Measurements from ENCODE around the gene MBL2.

DNA sequence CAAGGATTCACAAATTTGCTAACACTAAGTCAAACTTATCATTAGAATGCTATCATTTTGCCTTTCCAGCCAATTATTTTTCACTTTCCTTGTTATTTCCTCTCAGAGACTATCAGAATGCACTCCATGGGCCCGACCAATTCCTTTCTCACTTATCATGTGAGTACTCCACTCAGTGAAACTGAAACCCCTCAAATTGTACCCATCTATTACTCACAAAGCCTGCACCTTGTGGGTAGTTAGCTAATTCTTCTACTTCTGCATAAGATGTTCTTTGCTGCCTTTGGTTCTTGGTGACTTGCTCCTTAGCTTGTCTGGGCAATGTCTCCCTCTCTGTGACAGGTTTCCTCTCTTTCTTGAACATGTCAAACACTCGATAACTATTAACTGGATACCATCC is 35.2 kb upstream of the MBL2 start:
- TF ChIP-seq, protein P1, sequence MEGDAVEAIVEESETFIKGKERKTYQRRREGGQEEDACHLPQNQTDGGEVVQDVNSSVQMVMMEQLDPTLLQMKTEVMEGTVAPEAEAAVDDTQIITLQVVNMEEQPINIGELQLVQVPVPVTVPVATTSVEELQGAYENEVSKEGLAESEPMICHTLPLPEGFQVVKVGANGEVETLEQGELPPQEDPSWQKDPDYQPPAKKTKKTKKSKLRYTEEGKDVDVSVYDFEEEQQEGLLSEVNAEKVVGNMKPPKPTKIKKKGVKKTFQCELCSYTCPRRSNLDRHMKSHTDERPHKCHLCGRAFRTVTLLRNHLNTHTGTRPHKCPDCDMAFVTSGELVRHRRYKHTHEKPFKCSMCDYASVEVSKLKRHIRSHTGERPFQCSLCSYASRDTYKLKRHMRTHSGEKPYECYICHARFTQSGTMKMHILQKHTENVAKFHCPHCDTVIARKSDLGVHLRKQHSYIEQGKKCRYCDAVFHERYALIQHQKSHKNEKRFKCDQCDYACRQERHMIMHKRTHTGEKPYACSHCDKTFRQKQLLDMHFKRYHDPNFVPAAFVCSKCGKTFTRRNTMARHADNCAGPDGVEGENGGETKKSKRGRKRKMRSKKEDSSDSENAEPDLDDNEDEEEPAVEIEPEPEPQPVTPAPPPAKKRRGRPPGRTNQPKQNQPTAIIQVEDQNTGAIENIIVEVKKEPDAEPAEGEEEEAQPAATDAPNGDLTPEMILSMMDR (IDR thresholded peaks at IDR 0.05; ENCODE audit: insufficient read depth, low read length) = no peak
- no peak for TF ChIP-seq GABPA (IDR thresholded peaks at IDR 0.05; ENCODE audit: low read depth)
- TF ChIP-seq, protein P2, sequence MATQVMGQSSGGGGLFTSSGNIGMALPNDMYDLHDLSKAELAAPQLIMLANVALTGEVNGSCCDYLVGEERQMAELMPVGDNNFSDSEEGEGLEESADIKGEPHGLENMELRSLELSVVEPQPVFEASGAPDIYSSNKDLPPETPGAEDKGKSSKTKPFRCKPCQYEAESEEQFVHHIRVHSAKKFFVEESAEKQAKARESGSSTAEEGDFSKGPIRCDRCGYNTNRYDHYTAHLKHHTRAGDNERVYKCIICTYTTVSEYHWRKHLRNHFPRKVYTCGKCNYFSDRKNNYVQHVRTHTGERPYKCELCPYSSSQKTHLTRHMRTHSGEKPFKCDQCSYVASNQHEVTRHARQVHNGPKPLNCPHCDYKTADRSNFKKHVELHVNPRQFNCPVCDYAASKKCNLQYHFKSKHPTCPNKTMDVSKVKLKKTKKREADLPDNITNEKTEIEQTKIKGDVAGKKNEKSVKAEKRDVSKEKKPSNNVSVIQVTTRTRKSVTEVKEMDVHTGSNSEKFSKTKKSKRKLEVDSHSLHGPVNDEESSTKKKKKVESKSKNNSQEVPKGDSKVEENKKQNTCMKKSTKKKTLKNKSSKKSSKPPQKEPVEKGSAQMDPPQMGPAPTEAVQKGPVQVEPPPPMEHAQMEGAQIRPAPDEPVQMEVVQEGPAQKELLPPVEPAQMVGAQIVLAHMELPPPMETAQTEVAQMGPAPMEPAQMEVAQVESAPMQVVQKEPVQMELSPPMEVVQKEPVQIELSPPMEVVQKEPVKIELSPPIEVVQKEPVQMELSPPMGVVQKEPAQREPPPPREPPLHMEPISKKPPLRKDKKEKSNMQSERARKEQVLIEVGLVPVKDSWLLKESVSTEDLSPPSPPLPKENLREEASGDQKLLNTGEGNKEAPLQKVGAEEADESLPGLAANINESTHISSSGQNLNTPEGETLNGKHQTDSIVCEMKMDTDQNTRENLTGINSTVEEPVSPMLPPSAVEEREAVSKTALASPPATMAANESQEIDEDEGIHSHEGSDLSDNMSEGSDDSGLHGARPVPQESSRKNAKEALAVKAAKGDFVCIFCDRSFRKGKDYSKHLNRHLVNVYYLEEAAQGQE (IDR thresholded peaks at IDR 0.05; ENCODE audit: insufficient replicate concordance, low read depth) = no peak
- no peak for TF ChIP-seq POLR2AphosphoS5 (IDR thresholded peaks at IDR 0.05; ENCODE audit: low read depth)
- no peak for TF ChIP-seq SPI1 (IDR thresholded peaks at IDR 0.05; ENCODE audit: borderline replicate concordance, low read depth)
